GM21576 (cell line): Measurements from ENCODE around the gene RADIL.
A peak's percentile ranks its signal among the peaks of the same experiment; 100 is the strongest.

Source experiments
- ATAC-seq: cut with Tn5 transposase; IDR thresholded peaks from one replicate; pipeline ENCODE4 v1.9.1; 2021; ENCODE audit warnings: mild to moderate bottlenecking, moderate library complexity; ENCODE audit not compliant: unreplicated experiment

RADIL gene

DNA sequence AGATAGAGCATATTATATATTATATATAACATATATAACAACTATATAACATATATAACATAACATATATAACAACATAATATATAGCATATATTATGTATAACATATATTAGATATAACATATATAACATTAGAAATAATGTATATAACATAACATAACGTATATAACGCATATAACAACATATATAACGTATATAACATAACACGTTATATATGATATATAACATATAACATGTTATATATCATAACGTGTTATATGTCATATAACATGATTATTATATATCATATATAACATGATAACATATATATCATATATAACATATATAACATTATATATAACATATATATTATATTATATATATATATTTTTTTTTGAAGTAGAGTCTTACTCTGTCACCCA lies 104.4 kb downstream of the RADIL start:
- ATAC-seq = no peak

DNA sequence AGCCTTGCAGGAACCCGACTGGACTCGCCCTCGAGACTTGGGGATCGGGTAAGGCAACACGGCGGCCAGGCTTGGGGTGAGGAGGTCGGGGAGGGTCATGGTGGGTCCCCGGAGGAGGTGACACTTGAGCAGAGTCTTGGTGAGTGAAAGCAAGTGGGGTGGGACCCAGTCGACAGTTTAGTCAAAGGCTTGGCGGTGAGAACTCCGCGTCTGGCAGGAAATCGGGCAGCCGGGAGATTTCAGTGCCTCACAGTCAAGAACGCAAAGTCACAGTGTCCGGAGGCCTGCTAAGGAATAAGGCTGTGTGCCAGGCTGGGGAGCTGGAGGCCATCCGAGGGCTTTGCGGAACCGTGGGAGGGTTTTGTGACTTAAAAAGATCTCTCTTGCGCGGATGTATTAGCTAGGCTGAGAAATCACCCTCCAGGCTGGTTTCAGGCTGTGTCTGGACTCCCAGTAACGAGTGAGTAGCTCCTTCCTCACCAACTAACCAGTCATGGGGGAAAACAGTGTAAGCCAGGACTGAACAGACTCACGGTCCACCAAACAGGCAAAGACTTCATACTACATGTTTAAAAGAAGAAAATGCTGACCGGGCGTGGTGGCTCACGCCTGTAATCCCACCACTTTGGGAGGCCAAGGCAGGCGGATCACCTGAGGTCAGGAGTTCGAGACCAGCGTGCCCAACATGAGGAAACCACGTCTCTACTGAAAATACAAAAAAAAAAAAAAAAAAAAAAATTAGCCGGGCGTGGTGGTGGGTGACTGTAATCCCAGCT lies 107.5 kb downstream of the RADIL start:
- peak; percentile 35 for ATAC-seq

DNA sequence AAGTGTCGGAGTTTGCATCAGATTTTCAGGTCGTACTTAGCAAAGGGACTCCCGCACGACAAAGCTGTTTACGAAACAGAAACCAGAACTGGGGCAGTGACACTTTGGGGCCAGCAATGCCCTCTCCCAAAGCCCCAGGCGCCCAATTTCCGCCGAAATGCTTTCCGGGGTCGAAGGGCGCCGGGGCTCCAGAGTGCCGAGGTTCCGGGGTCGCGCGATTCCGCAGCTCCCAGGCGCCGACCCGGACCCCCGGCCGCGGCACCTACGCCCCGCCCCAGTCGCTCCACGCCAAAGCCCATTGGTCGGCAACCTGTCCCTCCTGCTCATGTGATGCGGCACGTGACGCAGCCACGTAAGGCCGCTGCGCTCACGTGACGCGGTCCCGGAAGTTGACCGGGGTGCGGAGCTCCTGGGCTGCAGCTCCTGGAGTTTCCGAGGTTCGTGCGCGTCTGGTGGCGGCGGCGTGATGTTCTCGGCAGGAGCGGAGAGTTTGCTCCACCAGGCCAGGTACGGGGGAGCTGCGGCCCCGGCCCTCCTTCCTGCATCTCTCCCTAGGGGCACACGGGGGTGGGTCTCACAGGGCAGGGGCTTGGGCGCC lies 108.2 kb downstream of the RADIL start, which contains the start of gene AP5Z1:
AP5Z1 (plus strand) TSS at position 374 of the 598 bp plus-strand sequence; CDS start at position 467, 93 bp downstream.
- peak; percentile 89 for ATAC-seq

DNA sequence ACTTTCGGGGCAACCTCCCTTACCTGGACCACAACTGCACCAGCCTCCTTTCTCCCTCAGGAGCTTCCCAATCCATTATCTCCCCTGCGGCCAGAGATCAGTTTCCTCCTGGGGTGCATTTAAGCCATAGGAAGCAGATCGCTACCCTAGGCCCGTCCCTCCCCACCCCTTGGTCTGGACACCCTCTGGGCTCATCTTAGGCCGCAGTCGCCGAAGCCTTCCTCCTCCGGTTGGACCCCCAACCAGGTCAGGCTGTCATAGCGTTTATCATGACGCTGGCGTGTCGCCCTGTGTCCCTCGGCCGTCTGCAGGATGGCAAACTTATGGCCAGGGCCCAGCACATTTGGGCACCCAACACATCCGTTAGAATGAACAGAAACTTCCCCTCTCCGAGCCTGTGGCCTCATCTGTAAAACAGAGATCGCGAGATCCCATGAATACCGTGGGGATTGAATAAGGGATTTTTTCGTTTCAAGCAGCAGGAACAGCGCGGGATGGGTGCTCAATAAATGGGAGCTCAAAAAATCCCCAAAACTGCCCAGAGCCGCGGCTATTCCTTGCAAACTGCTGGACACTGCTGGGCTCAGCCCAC lies 108.8 kb downstream of the RADIL start:
- ATAC-seq = peak; percentile 25

DNA sequence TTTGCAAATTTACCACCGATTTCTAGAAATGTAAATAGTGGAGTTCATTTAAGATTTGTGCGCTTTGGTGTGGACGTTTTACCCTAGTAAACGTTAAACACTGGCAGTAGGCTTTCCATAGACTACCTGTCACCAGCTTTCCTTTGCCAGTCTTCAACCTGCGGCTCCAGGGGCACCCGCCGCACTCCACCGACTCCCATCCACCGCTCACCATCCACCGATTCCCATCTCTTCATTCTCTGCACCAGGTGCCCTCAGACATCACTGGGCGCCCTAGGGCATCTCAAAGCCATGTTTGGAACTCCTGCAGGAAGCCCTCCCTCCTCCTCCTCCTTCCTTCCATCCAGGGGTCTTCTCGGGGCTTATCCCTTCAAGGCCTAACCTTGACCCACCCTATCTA lies 109.5 kb downstream of the RADIL start:
- ATAC-seq = no peak

DNA sequence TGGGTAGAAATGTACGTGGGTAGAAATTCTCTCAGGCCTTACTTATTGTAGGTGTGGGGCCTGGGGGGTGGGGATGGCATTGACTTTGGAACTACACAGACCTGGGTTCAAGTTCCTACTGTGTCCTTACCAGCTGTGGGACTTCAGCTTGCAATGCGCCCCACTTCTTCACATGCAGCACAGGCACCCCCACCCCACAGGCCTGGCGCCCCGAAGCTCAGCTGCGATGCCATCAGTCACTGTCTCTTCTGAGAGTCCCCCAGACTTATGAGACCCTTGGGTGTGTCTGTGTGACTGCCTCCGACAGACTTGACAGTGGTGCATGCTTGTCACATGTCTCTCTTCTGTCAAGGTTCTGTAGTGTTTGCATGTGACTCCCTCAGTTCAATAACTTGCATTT lies 111.2 kb downstream of the RADIL start:
- no peak for ATAC-seq

DNA sequence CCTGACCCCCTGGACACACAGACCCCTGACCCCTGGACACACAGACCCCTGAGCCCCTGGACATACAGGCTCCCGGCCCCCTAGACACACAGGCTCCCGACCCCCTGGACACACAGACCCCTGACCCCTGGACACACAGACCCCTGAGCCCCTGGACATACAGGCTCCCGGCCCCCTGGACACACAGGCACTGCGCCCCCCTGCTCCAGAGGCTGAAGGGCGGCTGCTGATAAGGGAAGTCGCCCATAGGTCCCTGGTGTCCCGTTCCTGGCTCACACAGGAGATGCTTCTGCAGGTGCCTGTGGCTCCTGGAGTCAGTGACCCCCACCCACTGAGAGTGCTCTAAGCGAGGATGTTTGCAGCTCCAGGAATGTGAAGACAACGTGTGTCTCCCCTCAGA lies 111.8 kb downstream of the RADIL start:
- ATAC-seq = no peak

DNA sequence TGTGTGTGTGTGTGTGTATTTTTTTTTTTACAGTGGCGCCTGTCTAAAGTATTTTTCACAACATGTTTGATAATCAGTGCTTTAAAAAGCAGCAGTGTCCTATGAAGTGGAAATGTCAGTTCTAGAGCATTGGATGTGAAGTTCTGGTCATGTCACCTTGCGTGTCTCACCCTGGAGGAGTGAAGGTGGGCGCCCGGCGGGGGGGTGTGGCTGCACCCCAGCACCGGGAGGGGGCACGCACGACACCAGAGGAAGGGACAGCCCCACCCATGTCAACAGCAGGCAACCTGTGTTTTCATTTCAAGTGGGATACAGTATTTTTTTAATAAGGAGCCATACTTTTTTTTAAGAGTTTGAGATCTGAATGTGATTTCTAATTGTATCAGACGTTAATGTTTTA lies 112.6 kb downstream of the RADIL start:
- ATAC-seq = no peak

DNA sequence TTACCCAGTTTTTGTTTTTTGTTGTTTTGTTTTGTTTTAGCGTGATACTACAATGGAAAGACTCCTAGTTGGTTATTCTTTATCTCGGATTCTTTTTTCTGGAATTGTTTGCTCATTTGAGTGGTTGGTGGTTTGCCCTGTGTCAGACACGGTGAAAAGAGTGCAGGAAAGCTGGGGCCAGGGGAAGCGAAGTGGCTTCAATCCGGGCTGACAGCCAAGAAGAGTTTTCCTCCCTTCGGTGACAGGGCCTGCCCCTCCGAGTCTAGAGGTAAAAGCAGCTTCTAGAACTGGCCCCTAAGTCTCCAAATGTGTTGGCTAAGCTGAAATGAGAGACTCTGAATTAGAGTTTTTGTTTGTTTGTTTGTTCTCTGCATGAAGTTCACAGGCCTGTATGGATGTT lies 113.8 kb downstream of the RADIL start:
- ATAC-seq = no peak

DNA sequence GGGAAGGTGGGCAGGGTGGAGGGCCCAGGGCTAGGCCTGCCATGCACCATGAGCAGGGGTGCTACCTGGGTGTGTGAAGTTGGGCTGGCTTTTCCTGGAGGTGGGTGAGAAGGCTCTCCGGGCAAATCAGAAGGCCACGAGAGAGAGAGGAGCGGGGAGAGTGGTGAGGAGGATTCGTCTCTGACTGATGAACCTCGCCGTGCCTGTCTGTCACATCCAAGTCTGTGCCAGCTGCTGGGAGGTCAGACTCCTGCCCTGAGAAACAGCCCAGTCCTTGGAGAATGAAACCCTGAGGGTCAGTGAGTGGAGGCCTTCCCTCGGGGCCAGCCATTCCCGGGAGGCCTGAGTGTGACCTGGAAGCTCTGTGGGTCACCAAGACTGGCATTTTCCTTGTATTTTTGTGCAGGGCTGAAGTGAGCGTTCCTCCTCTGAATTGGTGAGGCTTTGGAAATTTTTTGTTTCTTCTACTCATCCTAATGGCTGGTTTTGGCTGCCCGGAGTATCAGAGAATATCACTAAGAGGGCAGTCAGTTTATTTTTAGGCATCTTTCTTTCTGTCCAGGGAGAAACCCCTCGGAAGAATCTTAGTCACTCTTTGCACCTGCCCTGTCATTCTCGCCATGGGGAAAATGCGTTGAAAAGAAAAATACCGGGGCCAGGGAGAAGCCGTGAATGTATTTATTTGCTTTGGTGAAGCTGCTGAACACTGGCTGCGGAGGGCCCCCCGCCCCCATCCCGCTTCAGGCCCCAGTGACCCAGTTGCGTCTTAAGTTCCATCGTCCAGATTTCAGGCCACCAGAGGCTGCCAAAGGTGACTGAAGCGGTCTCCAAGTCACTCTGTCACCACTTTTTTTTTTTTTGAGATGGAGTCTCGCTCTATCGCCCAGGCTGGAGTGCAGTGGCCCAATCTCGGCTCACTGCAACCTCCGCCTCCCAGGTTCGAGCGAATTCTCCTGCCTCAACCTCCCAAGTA lies 114.6 kb downstream of the RADIL start:
- ATAC-seq = no peak

DNA sequence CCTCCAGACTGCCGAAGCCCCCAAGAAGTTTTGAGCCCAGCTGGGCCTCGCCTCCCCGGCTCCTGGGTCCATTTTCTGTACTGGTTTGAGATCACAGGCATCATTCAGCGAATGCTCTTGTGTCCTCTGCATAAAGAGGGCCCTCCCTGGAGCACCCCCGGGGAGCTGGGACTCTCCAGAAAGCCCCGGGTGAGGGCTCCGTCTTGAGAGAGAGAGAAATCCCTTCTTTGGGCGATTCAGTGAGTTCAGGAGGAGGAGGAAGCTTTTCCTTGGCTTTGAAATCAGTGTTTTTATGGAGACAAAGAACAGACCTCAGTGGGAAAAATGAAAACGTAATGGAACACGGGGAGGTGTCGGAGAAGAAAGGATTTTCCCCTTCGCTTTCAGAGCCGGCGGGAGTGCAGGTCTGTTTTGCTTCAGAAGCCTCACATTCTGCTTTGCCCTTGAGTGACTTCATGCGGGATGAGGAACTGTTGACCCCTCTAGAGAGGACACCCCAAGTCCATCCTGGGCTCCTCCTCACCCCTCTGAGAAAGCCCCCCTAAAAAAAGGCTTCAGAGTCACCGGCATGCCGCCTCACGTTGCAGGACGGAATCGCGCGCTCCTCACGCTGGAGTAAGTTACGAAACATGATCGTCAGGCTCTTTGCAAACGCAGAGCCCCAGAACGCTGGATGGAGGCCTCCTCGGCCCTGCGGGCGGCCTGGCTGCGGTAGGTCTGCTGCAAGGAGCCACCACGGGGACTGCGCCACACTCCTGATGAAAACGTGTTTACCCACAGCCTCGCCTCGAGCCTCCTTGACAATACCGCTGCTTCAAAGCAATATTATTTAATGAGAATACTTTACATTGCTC lies 116.6 kb downstream of the RADIL start:
- ATAC-seq = no peak

DNA sequence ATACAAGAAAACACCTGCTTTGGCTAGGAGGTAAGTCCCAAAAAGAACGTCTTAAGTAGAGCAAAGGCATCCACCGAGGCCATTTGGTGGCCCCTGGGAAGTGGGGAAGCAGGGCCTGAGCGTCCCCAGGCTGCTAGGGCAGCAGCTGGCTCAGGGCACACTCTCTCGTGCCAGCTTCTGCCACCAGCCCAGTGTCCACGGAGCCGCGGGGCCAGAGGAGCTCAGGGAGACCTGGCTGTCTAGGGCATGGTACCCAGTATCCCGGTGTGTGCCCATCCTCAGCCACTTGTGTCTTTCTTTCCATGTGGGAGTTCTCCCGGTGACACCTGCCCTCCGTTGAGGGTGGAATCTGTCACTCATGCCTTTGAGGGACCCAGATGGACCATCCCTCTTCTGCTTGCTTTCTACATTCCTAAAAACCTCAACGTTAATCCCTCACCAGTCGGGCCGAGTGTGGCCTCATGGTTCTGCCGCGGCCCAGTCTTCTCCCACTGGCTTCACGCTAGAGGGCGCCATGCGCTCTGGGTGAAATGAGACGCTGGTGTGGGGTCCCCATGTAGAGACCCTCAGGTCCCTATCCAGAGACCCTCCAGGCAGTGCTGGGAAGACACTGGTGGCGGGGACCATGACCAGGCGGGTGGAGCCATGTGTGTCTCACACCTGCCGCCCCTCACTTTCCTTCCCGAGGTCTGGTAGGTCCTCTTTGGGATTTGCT lies 117.6 kb downstream of the RADIL start:
- ATAC-seq = no peak

DNA sequence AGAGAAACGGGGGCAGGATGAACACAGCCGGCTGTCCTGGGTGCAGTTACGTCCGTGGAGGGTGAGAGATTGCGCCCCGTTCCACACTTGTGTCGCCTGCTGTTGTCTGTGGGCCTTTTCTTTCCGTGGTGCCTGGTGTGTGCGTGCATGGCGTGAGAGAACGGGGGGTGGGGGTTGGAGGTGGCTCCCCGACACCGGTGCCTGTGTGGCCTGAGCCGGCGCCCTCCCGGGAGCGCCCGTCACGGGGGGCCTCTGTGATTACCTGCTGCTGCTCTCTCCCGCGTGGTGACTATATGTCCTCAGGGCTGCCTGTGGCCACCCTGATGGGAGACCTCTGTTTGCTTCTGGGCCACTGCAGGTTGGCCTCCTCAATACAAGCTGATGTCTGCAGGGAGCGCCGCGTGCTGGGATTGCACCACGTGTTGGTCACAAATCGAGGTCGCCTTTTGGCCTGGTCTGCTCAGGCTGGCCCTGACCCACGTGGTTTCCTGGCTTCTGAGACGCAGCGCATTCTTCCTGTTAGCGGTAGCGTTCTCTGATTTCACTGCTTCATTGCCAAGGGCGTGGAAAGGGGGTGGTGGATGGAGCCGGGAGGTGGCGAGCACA lies 119.0 kb downstream of the RADIL start:
- no peak for ATAC-seq

DNA sequence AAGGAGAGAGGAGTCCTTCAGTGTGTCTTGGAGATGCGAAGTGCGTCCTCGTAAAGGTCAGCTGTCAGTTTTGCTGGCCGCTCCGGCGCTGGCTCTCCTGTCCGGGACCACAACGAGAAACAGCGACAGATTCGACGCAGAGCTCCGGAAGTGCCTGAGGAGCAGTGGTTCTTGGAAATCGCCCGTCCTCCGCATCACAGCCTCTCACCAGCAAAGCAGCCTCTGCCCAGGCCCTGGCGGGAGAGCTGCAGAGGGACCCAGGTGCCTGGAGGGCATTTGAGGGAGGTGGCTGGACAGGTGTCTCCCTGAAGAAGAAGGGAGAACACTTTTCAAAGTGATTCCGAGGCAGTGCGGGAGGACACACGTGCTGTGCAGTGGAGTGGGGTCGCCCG lies 119.7 kb downstream of the RADIL start:
- no peak for ATAC-seq

DNA sequence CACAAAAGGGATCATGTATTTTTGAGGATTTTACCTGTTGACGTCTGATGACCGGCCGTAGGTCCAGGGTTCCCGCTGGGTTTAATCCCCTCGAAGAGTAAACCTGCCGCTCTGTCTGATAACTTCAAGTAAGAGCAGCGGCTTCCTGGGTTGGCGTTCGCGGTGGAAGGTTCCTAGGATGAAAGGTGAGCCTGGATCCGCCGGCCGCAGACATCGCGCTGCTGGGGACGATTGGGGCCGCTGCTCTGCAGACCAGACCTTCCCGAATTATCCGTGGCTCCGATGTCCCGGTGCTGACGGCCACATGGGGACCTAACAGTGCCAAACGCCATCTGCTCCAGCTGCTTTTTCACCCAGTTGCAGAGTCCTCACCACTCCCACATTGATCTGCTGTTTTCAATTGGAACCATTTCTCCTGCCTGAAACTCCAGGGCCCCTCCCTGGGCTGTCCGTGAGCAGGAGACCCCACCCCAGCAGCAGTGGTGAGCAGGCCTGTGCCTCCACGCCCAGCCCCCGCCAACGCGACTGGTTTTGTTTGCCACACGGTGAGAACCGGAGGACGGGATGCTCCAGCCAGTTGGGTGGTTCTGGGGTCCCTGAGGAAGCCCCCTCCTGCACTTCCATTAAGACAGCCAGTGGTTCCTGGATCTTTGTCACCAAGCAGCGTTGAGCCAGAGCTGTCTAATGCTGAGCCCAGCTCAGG lies 120.3 kb downstream of the RADIL start:
- ATAC-seq = no peak

DNA sequence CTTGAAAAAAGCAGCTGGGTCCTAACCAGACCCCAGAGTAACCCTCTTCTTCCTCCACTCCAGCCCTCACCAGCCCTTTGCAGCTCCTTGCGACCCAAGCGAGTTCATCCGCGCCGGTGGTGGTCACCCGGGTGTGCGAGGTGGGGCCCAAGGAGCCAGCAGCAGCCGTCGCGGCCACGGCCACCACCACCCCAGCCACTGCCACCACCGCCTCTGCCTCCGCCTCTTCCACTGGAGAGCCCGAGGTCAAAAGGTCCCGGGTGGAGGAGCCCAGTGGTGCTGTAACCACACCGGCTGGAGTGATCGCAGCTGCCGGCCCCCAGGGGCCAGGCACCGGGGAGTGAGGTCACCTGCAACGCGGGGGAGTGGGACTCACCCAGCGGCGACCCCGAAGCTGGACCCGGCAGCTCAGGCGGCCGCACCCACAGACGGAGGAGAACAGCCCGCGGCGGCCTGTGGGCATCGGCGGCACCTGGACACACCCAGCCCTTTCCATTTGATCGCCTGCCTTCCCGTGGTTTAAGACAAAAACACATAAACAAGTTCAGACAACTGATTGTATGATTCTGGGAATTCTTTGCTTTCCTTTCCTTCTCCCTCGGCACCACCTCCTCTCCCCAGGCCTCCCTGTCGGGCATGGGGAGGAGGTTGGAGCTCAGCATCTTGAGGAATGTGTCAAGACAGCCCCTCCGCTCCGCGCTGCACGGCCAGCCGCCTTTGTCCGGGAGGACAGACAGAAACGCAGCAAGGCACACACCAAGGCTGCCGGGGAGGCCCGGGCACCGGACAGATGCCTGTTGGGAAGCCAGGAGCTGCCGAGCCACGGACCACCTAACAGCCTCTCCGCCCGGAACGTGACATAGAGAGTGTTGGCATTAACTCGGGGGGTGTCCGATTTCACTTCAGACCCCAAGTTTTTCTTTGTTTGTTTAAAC lies 121.1 kb downstream of the RADIL start:
- no peak for ATAC-seq

DNA sequence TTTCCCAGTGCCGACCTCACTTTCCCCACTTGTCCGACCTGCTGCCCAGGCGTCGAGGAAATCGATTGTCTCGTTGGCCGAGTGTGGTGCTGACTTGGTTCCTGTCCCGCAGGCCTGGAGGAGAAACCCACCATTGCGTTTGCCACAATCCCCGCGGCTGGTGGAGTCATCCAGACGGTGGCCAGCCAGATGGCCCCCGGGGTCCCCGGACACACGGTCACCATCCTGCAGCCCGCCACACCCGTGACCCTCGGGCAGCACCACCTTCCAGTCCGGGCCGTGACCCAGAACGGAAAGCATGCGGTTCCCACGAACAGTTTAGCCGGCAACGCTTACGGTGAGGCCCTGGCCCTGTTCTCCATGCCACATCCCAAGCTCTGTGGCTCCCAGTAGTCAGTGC lies 122.6 kb downstream of the RADIL start:
- ATAC-seq = no peak
